Stimulated activated CD4-positive, alpha-beta T cell treated with anti-CD3 and anti-CD28 coated beads, Interleukin-12 subunit alpha, Interleukin-12 subunit beta, amount 100 ng/mL, for 4 hours (primary cell): Measurements from ENCODE around the gene BCAS2.

ENCODE experiments used
- DNase-seq: peaks from one replicate; pipeline ENCODE4 v3.0.0-alpha.2; 2020

Gene BCAS2

DNA sequence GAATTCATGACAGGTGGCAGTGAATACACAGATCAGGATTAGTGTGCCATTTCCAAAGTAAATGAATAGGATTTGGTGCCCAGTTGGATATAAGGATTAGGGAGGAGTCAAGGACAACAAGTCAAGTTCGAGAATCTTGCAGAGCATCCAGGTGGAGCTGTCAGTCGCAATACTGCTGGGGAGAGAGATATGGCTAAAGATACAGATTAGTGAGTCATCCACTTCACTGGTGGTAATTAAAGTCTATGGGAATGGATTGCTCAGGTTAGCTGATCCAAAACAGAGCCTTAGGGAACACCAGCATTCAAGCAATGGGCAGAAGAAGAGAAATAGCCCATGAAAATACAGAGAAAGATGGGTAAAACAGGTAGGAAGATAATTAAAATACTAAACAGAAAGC, 26.8 kb downstream of the BCAS2 start:
- DNase-seq, result no peak

DNA sequence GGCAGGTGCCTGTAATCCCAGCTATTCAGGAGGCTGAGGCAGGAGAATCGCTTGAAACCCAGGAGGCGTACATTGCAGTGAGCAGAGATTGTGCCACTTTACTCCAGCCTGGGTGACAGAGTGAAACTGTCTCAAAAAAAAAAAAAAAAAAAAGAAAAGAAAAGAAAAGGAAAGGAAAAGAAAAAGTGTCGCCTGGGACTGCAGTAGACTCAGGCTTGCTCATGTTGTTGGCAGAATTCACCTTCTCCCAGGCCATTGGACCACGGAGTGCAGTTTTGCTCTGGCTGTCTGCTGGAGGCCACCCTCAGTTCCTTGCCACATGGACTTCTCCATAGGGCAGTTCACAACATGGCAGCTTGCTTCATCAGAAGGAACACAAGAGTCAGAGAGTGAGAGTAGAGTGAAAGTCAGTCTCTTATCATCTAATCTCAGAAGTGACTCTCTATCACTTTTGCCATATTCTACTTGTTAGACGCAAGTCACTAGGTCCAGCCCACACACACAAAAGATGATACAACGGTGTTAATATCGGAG, 29.2 kb downstream of the BCAS2 start:
- no peak for DNase-seq

DNA sequence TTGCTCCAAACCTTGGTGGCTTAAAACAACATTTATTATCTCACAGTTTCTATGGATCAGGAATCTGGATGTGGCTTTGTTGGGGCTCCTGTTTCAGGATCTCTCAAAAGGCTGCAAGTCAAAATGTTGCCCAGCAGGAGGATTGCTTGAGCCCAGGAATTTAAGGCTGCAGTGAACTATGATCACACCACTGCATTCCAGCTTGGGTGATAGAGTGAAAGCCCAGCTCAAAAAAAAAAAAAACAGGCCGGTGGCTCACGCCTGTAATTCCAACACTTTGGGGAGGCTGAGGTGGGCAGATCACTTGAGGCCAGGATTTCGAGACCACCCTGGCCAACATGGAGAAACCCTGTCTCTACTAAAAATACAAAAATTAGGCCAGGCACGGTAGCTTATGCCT, 30.0 kb downstream of the BCAS2 start:
- no peak for DNase-seq

DNA sequence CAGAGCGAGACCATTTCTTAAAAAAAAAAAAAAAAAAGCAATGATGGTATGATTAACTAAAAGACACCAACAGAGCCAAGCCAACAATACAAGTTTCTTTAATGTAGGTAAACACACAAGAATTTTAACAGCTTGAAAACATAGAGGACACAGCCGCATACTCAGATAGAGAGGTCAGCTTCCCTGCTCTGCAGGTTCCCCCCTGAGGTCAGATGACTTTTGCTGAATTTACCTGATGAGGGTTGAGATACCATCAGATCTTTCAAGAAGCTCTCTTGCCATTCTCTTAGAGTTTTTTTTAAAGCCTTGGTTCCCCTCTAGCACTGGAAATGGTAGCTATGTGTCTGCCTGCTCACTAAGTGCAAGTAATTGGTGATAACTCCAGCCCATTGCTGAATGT, 31.1 kb downstream of the BCAS2 start:
- DNase-seq, result no peak

DNA sequence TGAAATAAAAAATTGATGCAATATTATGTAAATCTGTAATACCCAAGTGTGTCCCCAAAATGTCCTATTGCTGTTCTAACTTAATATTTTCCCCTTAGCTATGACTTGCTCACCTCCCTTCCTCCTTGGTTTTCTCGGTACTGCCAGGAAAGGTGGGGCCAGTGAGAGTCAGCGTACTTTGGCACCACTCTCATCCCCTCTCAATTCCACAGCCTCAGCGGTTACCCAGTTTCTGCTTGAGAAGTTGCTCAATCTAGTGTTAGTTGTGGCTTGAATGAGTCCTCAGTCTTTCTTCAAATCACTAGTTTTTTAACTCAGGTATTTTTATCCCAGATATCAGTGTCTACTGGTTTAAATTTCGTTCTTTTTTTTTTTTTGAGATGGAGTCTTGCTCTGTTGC, 32.3 kb downstream of the BCAS2 start:
- DNase-seq, result no peak

DNA sequence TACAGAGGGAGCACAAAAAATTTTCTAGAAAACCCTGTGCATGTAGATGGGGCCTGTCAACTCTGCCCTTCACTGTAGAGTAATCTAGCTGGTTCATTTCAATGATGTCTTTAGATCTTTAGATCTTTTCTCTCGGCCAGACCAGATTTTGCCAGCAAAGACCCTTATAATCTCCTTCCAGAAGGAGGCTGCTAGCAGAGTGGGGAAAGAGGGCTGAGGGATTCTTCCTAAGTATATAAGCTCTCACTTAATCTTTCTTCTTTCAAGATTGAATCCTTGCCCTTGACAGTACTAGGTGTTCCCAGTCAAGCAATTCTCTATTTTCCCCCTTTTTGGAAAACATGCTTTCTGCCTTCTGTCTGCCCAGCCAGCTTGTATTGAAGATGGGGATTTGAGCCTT, 34.3 kb downstream of the BCAS2 start:
- DNase-seq, result no peak

DNA sequence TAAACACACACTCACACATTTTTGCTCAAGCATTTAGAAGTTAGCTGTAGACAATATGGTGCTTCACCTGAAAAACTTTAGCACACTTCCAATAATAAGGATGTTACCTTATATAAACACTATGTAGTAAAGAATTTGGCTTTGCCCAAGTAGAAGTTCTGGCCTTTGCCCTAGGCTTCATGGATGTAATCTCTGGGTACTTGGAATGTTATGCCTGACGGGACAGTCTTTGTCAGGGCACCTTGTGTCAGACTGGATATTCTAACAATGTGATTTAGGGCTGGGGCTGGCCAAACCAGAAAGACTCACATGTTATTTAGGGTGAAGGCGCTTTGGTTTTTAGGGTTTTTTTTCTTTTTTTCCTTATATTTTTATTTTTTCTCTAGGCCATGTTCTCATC, 35.6 kb downstream of the BCAS2 start:
- no peak for DNase-seq

DNA sequence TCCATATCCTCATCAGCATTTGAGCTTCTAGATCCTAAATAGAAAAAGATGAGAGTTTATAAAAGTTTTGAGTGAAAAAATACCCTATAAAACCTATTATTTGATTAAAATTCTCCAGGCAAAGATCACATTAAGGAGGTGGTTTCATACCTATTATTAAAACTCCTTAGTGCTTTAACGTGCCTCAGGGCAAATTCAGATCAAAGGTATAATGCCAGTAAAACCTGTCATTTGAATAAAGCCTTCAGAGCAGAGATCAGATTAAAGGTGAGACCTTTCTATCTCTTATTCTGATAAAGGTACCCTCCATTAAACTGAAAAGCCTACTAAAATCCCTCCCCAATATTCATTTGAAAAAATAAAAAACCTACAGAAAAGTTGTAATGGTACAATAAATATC, 36.1 kb downstream of the BCAS2 start:
- no peak for DNase-seq

DNA sequence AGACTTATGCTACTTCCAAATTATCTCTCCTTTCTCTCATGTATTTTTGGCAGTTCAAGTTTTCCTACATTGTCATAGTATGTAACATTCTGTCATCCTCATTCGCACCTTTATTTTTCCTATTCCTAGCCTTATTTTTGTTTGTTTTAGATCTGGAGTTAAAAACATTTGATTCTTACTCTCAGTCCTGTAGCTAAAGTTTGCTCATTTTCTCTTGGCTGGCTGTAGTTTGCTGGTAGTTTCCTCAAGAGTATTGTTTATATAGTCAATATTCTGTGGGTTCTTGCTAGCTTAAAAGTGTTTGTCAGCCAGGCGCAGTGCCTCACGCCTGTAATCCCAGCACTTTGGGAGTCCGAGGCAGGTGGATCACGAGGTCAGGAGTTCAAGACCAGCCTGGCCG, 40.6 kb downstream of the BCAS2 start:
- no peak for DNase-seq

DNA sequence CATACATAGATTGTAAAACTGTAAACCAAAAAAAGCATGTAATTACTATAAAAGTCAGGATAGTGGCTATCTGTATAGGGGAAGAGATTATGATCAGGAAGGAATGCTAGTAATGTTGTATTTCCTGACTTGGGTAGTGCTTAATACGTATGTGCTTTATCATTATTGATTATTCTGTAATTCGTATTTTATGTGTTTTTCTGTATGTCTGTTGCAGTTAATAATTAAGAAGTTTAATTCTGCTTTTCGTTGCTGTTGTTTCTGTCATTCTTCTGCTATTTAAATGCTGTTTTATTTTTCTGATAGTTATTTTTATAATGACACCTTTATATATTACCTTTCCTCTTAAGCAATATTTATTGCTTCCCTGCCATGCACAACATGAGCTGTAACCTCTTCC, 41.1 kb downstream of the BCAS2 start:
- DNase-seq, result no peak

DNA sequence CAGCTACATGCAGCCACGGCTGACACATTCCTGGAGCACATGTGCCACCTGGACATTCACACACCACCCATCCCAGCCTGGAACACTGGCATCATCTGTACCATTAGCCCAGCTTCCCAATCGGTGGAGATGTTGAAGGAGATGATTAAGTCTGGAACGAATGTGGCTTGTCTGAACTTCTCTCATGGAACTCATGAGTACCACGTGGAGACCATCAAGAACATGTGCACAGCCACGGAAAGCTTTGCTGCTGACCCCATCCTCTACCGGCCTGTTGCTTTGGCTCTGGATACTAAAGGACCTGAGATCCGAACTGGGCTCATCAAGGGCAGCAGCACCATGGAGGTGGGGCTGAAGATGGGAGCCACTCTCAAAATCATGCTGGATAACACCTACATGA, 45.4 kb downstream of the BCAS2 start:
- no peak for DNase-seq

DNA sequence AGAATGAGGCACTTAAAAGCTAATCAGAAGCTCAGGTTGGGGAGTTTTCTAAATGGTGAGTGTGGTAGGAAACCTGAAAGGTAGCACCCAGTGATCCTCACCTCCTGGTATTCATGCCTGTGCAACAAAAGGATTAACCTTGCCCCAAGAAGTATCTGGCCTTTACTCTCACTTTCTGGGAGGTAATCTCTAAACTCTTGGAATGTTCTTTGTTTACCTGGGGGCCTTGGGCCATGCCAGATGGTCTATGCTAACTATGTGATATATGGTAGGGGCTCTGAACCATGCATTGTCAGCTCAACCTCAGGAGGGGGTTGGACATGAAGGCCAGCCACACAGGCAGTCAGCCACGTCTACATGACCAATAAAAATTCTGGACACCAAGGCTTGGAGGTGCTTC, 46.0 kb downstream of the BCAS2 start:
- no peak for DNase-seq

DNA sequence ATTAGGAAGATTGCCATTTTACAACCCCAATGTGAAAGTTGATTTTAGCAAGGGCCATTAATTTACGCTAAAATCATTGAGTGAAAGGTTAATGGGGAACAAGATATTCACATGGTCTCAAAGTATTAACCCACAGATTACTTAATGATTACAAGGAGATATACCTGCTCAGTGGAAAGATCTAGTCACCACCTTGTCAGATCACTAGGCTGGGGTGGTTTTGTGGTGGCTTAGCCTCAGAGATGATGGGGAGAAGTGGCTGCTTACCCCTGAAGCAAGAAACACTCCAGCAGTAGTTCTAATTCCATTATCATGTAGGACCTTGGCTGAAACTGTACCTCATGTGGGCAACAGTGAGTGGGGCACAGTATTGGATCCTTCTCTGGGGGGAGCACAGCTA, 50.3 kb downstream of the BCAS2 start:
- no peak for DNase-seq

DNA sequence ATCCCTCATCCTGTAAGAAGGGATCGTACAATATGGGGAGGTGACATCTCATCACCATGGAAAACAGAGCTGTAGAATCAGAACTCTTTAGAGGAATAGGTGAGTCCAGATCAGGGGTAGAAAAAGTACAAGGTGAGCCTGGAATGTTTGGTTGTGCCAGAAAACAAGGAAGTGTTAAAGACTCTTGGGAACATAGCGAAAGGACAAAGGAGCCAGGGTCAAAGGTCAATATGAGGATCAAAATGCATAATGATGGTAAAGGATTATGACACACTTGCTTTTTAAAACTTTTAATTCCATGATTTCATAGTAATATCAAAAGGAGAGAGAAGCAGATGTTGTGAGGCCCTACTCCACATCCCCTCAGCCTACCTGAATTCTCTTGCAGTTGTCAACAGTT, 51.2 kb downstream of the BCAS2 start:
- no peak for DNase-seq

DNA sequence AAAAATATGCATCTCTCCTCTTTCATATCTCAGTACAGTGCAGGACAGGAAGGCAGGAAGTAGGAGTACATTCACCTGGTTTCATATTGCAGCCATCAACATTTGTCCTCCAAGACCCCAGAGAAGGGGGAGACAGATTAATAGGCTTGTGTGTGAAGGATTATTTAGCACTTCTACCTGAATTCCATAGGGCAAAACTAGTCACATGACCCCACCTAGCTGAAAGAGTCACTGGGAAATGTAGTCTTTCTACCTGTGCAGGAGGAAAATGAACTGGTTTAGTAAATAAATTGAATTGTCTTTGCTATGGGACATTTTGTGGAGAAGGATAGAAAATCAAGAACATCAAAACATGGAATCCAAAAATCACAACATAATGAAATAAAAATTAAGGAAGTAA, 56.5 kb downstream of the BCAS2 start:
- no peak for DNase-seq

DNA sequence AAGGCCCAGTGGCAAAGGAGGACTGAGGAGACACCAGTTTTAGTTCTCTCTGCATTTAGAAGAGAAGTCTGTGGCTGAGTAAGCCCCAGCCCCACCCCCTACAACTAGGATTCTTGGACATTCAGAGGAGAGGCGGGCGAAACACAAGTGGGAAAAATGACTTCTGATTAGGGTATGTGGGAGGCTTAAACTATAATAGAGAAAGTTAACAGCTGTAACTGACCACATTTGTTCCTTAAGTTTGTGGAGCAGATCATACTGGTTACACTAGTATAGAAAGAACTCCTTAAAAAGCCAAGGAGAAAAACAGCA, 59.2 kb downstream of the BCAS2 start:
- DNase-seq, result no peak

DNA sequence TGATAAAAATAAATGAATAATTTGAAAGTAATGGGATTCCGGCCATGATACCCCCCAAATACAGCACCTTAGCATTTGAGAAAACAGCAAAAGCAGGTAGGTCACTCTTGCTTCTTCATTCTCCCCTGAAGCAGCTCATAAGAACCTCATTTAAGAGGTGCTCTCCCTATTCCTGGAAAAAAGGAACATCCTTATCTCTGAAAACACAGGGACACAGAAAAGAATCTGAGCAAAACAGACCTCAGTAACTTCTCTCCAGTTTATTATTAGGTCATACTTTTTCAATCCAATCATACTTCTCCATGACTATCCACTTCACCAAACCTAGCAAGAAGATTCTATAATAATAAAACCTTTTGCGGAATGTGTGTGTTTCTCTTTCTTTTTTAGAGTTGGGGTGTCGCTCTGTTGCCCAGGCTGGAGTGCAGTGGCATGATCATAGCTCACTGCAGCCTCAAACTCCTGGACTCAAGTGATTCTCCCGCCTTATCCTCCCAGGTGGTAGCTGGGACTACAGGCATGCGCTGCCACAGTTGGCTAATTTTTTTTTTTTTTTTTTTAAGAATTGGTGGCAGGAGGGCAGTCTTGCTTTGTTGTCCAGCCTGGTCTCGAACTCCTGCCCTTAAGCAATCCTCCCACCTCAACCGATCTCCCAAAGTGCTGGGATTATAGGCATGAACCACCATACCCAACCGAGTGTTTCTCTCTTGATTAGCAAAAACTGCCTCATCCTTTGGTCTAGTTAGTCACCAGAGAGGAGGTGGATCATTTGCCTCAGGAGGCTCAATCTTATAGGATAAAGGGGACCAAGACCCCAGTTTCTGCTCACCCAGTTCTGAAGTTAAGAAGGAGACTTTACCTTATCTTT, 59.8 kb downstream of the BCAS2 start:
- DNase-seq, result no peak
